Ovary (tissue), 9 donors: ENCODE data around the gene METTL27. TPM values are rescaled to one million over a fixed set of nuclear protein-coding genes. Genes with fewer than 3 reads are reported as not detected.

Source experiments
- DNase-seq, 5 donors: peaks; one replicate each; pipeline ENCODE4 v3.0.0-alpha.2; 2019 to 2020
- H3K27ac ChIP-seq, 2 donors: fragments of 200-600 bp; one replicate each; pipeline versions ENCODE4 v1.5.1 to v1.8.0; 2019 to 2022
- H3K27me3 ChIP-seq: fragments of 200-600 bp; one replicate; pipeline ENCODE4 v1.8.0; 2022
- H3K36me3 ChIP-seq: fragments of 200-600 bp; sonication (generic); one replicate; pipeline ENCODE4 v1.5.1; 2019
- H3K4me1 ChIP-seq: one replicate; pipeline ENCODE4 v1.8.1; 2013; ENCODE audit warnings: mild to moderate bottlenecking, moderate library complexity; ENCODE audit not compliant: insufficient read depth
- H3K4me3 ChIP-seq: fragments of 200-600 bp; sonication (generic); one replicate; pipeline ENCODE4 v1.5.1; 2017
- H3K9me3 ChIP-seq, 2 donors: fragments of 200-600 bp in 1 of 2; sonication (generic) in 1 of 2; one replicate each; pipeline versions ENCODE4 v1.5.1 to v1.8.1; 2013 to 2019; ENCODE audit warnings: mild to moderate bottlenecking in 1 of 2, moderate library complexity in 1 of 2
- CTCF ChIP-seq, 3 donors: fragments of 450-650 bp in 2 of 3; fragments of 200-600 bp in 1 of 3; IDR thresholded peaks; one replicate each; pipeline versions ENCODE4 v1.5.1 to v1.8.0; 2016 to 2022; ENCODE audit warnings: antibody characterized with exemption in 3 of 3, mild to moderate bottlenecking in 1 of 3
- EP300 ChIP-seq: sonication (generic); formaldehyde crosslinking; IDR thresholded peaks from one replicate; pipeline ENCODE4 v1.6.1; 2017; ENCODE audit warnings: antibody characterized with exemption
- POLR2A ChIP-seq: fragments of 450-650 bp; IDR thresholded peaks from one replicate; pipeline ENCODE4 v1.6.1; 2017; ENCODE audit warnings: antibody characterized with exemption, mild to moderate bottlenecking, moderate library complexity
- WGBS, 3 donors: extraction: QIAGEN DNeasy Blood & Tissue Kit in 1 of 3; methylation state at CpG; one replicate each; pipeline versions ENCODE4 v1.1.5 to v1.1.7; 2013 to 2017; 5-methylcytosine and 5-hydroxymethylcytosine counted together
- intact Hi-C, 4 donors: fragments of 100-400 bp; cut with DNase I; formaldehyde crosslinking; loops; one replicate each; pipeline versions ENCODE4 v1.11.0 to v1.15.1; 2022 to 2023
- polyA plus RNA-seq, 2 donors: library from polyadenylated mRNA; stranded (reverse); fragments of 200-250 nt in 1 of 2; fragments of 350-450 nt in 1 of 2; fragmentation: Illumina TruSeq in 1 of 2; extraction: RNeasy Lipid Tissue Mini Kit (QIAGEN cat#74804) in 1 of 2; gene quantifications; one replicate each; pipeline ENCODE4 v1.2.3, GENCODE V29; 2013 to 2014
- total RNA-seq, 7 donors: library from RNA; depleted of rRNA in 2 of 7; stranded (reverse); fragments of >200 nt in 2 of 7; fragmentation: NEBNext Ultra II Directional in 3 of 7; extraction: Animal tissue kit (Norgen Biotek cat#: 25700) in 3 of 7; gene quantifications; one replicate each; pipeline versions ENCODE4 v1.1.0 to v1.2.4, GENCODE V29; 2016 to 2023
- donor health status: DM: no; HTN: no; CAD: no; lungs with moderate emphysema.
- donor health status: DM: no; HTN: no; CAD: no.
- donor health status: Bipolar disorder and iron deficiency.
- donor health status: DM: yes; HTN: yes; CAD: no.
- donor health status: DM: no; HTN: no; CAD: no.
- donor health status: DM: yes; HTN: yes; CAD: no.

METTL27 gene
- total and polyA plus RNA-seq, 9 donors = 1.8 to 25.6 (median 3.6) TPM; not detected in 1

GRCh38 chr7:73830681-73831583 is 11.4 kb downstream of the METTL27 start, which contains the start of gene CLDN4:
Gene CLDN4 (plus strand): TSS chr7:73830996. CDS start chr7:73831202, 206 bp downstream.
- DNase-seq = no peak
- Histone ChIP-seq H3K9me3 (no peaks in the 10 kb centered on the region), H3K4me3 (peak within 1 kb of the TSS; percentile 28), H3K27me3 (no peaks in the 10 kb centered on the region), H3K4me1 (peaks cover 9% of the 10 kb centered on the region), H3K36me3 (no peaks in the 10 kb centered on the region), H3K27ac (no peak within 1 kb of the TSS)
- TF ChIP-seq EP300 (no peak), POLR2A (no peak)
- intact Hi-C loops = no loop called here
- WGBS, 3 donors = 52 to 62% (median 54%) methylated on average over 32 to 42 of the region's 42 CpGs

- intact Hi-C loops = no loop called here
- WGBS, 3 donors = 56 to 65% (median 60%) methylated on average over 13 of the region's 13 CpGs
- H3K4me3 ChIP-seq = no peak overlapping the region
- DNase-seq = no peak
- TF ChIP-seq CTCF (IDR thresholded peaks at IDR 0.05) (no peak), EP300 (no peak), POLR2A (no peak)
- H3K27me3 ChIP-seq = no peaks in the 10 kb centered on the region
- H3K36me3 ChIP-seq = no peaks in the 10 kb centered on the region
- H3K4me1 ChIP-seq = peaks cover 9% of the 10 kb centered on the region
- H3K9me3 ChIP-seq = no peaks in the 10 kb centered on the region
- H3K27ac ChIP-seq = no peak overlapping the region
Observed at GRCh38 chr7:73829921-73830680, 12.2 kb downstream of the METTL27 start.

DNA sequence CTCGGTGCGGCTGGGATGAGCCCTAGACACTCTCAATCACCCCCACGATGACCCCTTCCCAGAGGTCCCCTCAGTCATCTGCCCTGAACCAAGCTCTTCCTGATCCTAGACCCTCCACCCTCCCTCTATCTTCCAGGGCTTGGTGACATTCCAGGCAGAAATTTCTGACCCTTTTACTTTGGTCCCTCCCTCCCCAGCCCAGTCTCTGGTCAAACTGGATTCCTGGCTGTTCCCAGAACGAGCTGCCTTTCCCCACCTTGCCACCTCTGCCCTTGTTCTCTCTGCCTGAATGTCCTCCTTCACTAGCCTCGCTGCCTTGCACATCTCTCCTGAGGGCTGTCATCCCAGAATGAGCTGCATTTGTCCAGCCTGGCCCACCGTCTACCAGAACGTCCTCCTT is 12.8 kb downstream of the METTL27 start:
- no peaks in the 10 kb centered on the region for H3K9me3 ChIP-seq
- H3K36me3 ChIP-seq = no peaks in the 10 kb centered on the region
- H3K27me3 ChIP-seq = no peaks in the 10 kb centered on the region
- intact Hi-C loops = no loop called here
- peaks cover 9% of the 10 kb centered on the region for H3K4me1 ChIP-seq
- 30 to 39% (median 34%) methylated on average over 7 of the region's 7 CpGs for WGBS, 3 donors
- TF ChIP-seq CTCF (IDR thresholded peaks at IDR 0.05) (no peak), EP300 (no peak), POLR2A (no peak)
- H3K27ac ChIP-seq = no peak overlapping the region
- DNase-seq = no peak
- no peak overlapping the region for H3K4me3 ChIP-seq

DNA sequence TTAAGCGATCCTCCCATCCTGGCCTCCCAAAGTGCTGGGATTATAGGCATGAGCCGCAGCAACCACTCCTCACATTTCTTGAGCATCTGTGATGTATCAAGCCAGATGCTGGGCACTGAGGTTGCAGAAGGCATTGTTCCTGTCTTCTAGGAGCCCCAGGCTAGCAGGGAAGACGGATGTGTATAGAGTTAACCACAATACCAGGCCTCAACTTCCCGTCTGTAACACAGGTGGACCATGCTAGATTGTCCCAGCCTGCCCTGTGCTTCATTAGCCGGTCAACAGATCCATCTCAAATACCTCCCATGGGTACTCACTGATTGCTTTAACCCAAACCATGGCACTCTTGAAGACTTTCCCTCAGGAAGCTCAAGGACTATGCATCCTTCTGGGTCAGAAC is 13.3 kb downstream of the METTL27 start:
- intact Hi-C loops = no loop called here
- H3K27me3 ChIP-seq = no peaks in the 10 kb centered on the region
- 86 to 90% (median 86%) methylated on average over 5 of the region's 5 CpGs for WGBS, 3 donors
- H3K4me1 ChIP-seq = peaks cover 9% of the 10 kb centered on the region
- H3K36me3 ChIP-seq = no peaks in the 10 kb centered on the region
- no peak for DNase-seq
- H3K9me3 ChIP-seq = no peaks in the 10 kb centered on the region
- no peak overlapping the region for H3K4me3 ChIP-seq
- TF ChIP-seq POLR2A (no peak), CTCF (IDR thresholded peaks at IDR 0.05) (no peak), EP300 (no peak)
- no peak overlapping the region for H3K27ac ChIP-seq
